ENCODE results near the gene FAM184A.

DNA sequence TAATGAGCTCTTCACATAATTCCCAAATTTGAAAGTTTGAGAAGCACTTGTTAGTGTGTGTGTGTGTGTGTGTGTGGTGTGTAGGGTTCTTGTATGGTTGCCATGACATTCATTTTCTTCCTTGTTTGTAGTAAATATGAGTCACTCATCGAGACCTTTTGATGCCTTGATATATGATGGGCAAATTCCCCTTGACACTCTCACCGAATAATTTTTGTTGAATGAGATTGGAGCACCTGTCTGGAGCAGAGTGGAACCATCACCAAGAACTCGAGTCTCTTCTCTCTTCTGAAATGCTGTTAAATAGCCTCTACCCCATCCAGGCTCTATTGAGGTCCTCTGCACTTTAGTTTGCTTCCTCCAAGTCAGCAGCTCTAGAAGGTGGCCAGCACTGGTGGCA lies 29.6 kb upstream of the FAM184A start:
- TF ChIP-seq, protein P1, sequence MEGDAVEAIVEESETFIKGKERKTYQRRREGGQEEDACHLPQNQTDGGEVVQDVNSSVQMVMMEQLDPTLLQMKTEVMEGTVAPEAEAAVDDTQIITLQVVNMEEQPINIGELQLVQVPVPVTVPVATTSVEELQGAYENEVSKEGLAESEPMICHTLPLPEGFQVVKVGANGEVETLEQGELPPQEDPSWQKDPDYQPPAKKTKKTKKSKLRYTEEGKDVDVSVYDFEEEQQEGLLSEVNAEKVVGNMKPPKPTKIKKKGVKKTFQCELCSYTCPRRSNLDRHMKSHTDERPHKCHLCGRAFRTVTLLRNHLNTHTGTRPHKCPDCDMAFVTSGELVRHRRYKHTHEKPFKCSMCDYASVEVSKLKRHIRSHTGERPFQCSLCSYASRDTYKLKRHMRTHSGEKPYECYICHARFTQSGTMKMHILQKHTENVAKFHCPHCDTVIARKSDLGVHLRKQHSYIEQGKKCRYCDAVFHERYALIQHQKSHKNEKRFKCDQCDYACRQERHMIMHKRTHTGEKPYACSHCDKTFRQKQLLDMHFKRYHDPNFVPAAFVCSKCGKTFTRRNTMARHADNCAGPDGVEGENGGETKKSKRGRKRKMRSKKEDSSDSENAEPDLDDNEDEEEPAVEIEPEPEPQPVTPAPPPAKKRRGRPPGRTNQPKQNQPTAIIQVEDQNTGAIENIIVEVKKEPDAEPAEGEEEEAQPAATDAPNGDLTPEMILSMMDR (IDR thresholded peaks at IDR 0.05) = no peak
- TF ChIP-seq POLR2A (IDR thresholded peaks at IDR 0.05) (no peak), POLR2AphosphoS5 (IDR thresholded peaks at IDR 0.05; ENCODE audit: insufficient read depth in 1 of 2, low read depth in 1 of 2) (no peak)
